ENCODE measurements around the gene ZNF646. TPM values are rescaled to one million over a fixed set of nuclear protein-coding genes. Genes with fewer than 3 reads are reported as not detected.
A peak's percentile ranks its signal among the peaks of the same experiment; 100 is the strongest.

Gene ZNF646
- total RNA-seq, 2 experiments from 2014 or later, result 30.1 to 33.8 TPM

DNA sequence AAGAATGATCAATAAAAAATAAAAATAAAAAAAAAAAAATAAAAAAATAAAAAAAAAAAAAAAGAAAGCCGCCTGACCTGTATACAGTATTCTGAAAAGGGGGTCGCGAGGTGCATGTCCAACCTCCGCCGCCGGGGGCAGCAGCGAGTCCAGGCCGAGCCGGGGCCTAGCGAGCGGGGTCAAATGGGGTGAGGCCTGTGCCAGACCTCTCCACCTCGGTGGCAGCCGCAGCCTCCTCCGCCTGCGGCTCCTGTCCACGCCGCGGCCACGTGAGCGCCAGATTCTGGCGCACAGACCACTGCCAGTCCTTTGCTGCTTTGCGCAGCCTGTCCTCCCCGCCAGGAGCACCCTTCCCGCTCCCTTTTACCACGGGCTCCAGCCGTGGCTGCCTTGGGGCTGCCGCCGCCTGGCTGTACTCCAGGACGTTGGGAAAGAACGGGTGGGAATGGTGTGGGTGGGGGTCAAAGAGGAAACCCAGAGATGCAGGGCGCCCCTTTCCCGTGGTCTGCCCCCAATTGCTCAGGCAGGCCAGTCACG lies 31.5 kb downstream of the ZNF646 start:
- DNase-seq (ENCODE audit: low spot score), result peak; percentile 77
- Histone ChIP-seq H3K9me2 (ENCODE audit: insufficient read depth, low read length) (no peaks in the 10 kb centered on the region), H2AFZ (ENCODE audit: low read length) (peak overlapping the region; percentile 67), H3K4me1 (ENCODE audit: insufficient read depth, low read length, poor library complexity, severe bottlenecking) (peaks cover 18% of the 10 kb centered on the region), H3K4me2 (ENCODE audit: low read length) (peak overlapping the region; percentile 27; the same call in 1 of the 2 replicates), H3K79me2 (ENCODE audit: insufficient read depth, low read depth, low read length) (no peaks in the 10 kb centered on the region), H3K4me3 (ENCODE audit: low read depth, low read length, poor library complexity, severe bottlenecking) (no peak overlapping the region), H4K20me1 (ENCODE audit: insufficient read depth, low read length) (no peaks in the 10 kb centered on the region), H3K36me3 (ENCODE audit: insufficient read depth, low read length) (peaks cover 8% of the 10 kb centered on the region; the same call in 1 of the 2 replicates), H3K9me3 (ENCODE audit: low read length) (no peaks in the 10 kb centered on the region), H3K27ac (ENCODE audit: low read depth, low read length, poor library complexity, severe bottlenecking) (no peak overlapping the region)
- intact Hi-C loops (cut with micrococcal nuclease; ENCODE audit: unreplicated experiment), result no loop called here
- BruUV-seq (replicated peaks), result no TSS peak
- TF ChIP-seq EZH2phosphoT487 (IDR thresholded peaks at IDR 0.05; ENCODE audit: borderline replicate concordance, low read depth, low read length), result no peak
- TF ChIP-seq, protein P1, sequence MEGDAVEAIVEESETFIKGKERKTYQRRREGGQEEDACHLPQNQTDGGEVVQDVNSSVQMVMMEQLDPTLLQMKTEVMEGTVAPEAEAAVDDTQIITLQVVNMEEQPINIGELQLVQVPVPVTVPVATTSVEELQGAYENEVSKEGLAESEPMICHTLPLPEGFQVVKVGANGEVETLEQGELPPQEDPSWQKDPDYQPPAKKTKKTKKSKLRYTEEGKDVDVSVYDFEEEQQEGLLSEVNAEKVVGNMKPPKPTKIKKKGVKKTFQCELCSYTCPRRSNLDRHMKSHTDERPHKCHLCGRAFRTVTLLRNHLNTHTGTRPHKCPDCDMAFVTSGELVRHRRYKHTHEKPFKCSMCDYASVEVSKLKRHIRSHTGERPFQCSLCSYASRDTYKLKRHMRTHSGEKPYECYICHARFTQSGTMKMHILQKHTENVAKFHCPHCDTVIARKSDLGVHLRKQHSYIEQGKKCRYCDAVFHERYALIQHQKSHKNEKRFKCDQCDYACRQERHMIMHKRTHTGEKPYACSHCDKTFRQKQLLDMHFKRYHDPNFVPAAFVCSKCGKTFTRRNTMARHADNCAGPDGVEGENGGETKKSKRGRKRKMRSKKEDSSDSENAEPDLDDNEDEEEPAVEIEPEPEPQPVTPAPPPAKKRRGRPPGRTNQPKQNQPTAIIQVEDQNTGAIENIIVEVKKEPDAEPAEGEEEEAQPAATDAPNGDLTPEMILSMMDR (conservative IDR thresholded peaks at IDR 0.05; ENCODE audit: low read length), result peak; percentile 75
- CTCF ChIA-PET (ENCODE audit: unreplicated experiment), result no interaction called here
- POLR2A ChIA-PET, result no interaction called here

DNA sequence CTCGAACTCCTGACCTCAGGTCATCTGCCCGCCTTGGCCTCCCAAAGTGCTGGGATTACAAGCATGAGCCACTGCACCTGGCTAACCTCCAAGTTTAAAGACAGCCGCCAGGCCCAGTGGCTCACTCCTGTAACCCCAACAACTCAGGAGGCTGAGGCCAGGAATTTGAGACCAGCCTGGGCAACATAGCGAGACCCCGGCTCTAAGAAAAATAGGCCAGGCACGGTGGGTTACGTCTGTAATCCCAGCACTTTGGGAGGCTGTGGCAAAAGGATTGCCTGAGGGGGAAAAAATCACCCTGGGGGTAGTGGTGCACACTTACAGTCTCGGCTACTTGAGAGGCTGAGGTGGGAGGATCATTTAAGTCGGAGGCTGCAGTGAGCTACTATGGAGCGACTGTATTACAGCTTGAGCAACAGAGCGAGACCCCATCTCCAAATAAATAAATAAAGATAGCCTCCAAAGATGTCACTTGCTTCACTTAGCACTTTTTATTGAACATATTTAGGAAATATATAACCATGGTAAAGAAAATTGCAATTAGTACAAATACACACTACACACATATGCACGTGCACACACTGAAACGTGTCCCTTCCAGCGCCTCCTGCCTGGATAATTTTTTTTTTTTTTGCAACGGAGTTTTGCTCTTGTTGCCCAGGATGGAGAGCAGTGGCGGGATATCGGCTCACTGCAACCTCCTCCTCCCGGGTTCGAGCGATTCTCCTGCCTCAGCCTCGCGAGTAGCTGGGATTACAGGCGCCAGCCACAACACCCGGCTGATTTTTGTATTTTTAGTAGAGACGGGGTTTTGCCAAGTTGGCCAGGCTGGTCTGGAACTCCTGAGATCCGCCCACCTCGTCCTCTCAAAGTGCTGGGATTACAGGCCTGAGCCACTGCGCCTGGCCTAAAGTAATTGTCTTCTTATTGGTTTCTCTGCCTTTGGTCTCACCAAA lies 32.6 kb downstream of the ZNF646 start:
- Histone ChIP-seq H3K4me1 (ENCODE audit: insufficient read depth, low read length, poor library complexity, severe bottlenecking) (peaks cover 18% of the 10 kb centered on the region), H3K9me3 (ENCODE audit: low read length) (no peaks in the 10 kb centered on the region), H3K4me3 (ENCODE audit: low read depth, low read length, poor library complexity, severe bottlenecking) (peak overlapping the region; percentile 87), H3K4me2 (ENCODE audit: low read length) (peak overlapping the region; percentile 96), H3K36me3 (ENCODE audit: insufficient read depth, low read length) (peaks cover 18% of the 10 kb centered on the region), H3K79me2 (ENCODE audit: insufficient read depth, low read depth, low read length) (no peaks in the 10 kb centered on the region), H3K27ac (ENCODE audit: low read depth, low read length, poor library complexity, severe bottlenecking) (peak overlapping the region; percentile 38), H2AFZ (ENCODE audit: low read length) (no peak overlapping the region), H3K9me2 (ENCODE audit: insufficient read depth, low read length) (no peaks in the 10 kb centered on the region), H4K20me1 (ENCODE audit: insufficient read depth, low read length) (no peaks in the 10 kb centered on the region)
- intact Hi-C loops (cut with micrococcal nuclease; ENCODE audit: unreplicated experiment), result no loop called here
- no peak for DNase-seq (ENCODE audit: low spot score)
- no TSS peak for BruUV-seq (replicated peaks)
- CTCF ChIA-PET (ENCODE audit: unreplicated experiment), result interaction anchor here (1.0 kb wide), 1 partner anchor 14 kb away, joined by 4 read pairs; no protein-coding TSS in a partner anchor
- POLR2A ChIA-PET, result interaction anchor here (0.6 to 1.7 kb wide), 3 partner anchors 11 to 44 kb away, joined by 3 to 8 read pairs (median 5); partner anchors contain the start of gene KAT8
- TF ChIP-seq, protein P1 (conservative IDR thresholded peaks at IDR 0.05; ENCODE audit: low read length), result no peak
- no peak for TF ChIP-seq EZH2phosphoT487 (IDR thresholded peaks at IDR 0.05; ENCODE audit: borderline replicate concordance, low read depth, low read length)
